HG03045 (cell line): Measurements from ENCODE around the gene SBNO2.

ENCODE experiments used
- ATAC-seq: cut with Tn5 transposase; IDR thresholded peaks from one replicate; pipeline ENCODE4 v1.9.1; 2021; ENCODE audit warnings: mild to moderate bottlenecking, moderate library complexity; ENCODE audit not compliant: unreplicated experiment

Gene SBNO2

GRCh38 chr19:1063030-1063908 lies 110.8 kb downstream of the SBNO2 start:
- ATAC-seq, result no peak

GRCh38 chr19:1062387-1063029 lies 111.6 kb downstream of the SBNO2 start:
- ATAC-seq, result no peak

DNA sequence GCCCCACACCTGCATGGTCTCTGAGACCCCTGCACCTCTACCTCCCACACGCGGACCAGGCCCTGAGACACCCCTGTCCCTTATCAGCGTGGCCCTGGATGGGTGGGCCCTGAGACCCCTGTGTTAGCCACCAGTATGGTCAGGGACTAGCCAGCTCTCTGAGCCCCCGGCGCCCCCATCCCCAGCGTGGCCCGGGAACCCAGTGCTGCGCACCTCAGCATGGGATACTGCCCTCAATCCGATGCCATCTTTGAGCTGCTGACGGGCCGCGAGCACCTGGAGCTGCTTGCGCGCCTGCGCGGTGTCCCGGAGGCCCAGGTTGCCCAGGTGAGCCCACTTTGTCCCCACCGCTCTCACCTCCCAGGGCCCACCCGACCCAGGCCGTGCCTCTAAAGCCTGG lies 112.1 kb downstream of the SBNO2 start:
- no peak for ATAC-seq

GRCh38 chr19:1060689-1061088 lies 113.4 kb downstream of the SBNO2 start:
- no peak for ATAC-seq

DNA sequence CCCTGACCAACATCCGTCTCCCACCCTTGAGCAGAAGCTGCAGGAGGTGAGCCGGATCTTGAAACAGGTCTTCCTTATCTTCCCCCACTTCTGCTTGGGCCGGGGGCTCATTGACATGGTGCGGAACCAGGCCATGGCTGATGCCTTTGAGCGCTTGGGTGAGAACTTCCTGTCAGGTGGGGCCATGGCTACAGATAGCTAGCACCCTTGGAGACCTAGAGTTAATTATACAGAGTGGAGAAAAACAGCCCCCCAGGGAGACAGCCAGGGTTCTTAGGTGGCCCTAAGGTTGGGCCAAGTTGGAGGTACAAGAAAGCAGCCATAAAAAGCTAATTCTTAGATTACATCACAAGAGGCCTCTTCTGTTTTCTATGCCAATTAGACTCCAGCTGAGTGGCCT lies 116.0 kb downstream of the SBNO2 start:
- ATAC-seq, result no peak
